T-helper 1 cell treated with Interleukin-12 subunit alpha and Interleukin-12 subunit beta and Interleukin-4 antibody, amounts not matched to agents 30 ng/mL and 1 ng/mL, for 36 hours (primary cell): ENCODE data around the gene POM121. TPM values are rescaled to one million over a fixed set of nuclear protein-coding genes. Genes with fewer than 3 reads are reported as not detected.
"Not testable (repeated sequence)": the region's sequence is repeated elsewhere in the genome, so short reads cannot be mapped to it uniquely, and the experiment has no call there.

Source experiments
- intact Hi-C: fragments of 100-400 bp; cut with micrococcal nuclease; formaldehyde crosslinking; loops from one replicate; pipeline ENCODE4 v1.15.1; 2024
- total RNA-seq: library from RNA; stranded (reverse); gene quantifications from 2 replicates; pipeline ENCODE4 v1.2.3, GENCODE V29; 2022

The POM121 gene
- total RNA-seq, result 56.9 and 58.3 TPM in 2 replicates

GRCh38 chr7:72924733-72925545 lies at the start of gene POM121:
POM121 (plus strand) TSS chr7:72925095; CDS start chr7:72925122, 27 bp downstream.
- intact Hi-C loops, result loop anchor here (1.0 to 10.0 kb wide), 3 partner anchors 10 to 810 kb away; partner anchors contain the start of genes ABHD11 and TYW1B

- intact Hi-C loops, result not testable (repeated sequence)
Observed at GRCh38 chr7:72879079-72879736, 45.7 kb upstream of the POM121 start.

GRCh38 chr7:72879737-72880215 lies 45.1 kb upstream of the POM121 start:
- intact Hi-C loops, result loop anchor here (2.0 kb wide), 1 partner anchor 35 kb away; no protein-coding TSS in a partner anchor

GRCh38 chr7:72891750-72892149 lies 33.1 kb upstream of the POM121 start:
- intact Hi-C loops, result not testable (repeated sequence)

GRCh38 chr7:72904740-72905139 lies 20.2 kb upstream of the POM121 start:
- intact Hi-C loops, result not testable (repeated sequence)

GRCh38 chr7:72908422-72908821 lies 16.5 kb upstream of the POM121 start:
- intact Hi-C loops, result not testable (repeated sequence)

GRCh38 chr7:72911395-72911794 lies 13.5 kb upstream of the POM121 start:
- intact Hi-C loops, result not testable (repeated sequence)

GRCh38 chr7:72913750-72914149 lies 11.1 kb upstream of the POM121 start:
- intact Hi-C loops, result loop anchor here (2.0 kb wide), 2 partner anchors 33 to 85 kb away; partner anchors contain the start of gene TYW1B

- intact Hi-C loops, result loop anchor here (1.0 to 2.0 kb wide), 3 partner anchors 9 to 86 kb away; partner anchors contain the start of gene TYW1B
Observed at GRCh38 chr7:72914756-72915525, 10.0 kb upstream of the POM121 start.

- intact Hi-C loops, result no loop called here
Observed at GRCh38 chr7:72919256-72919775, 5.6 kb upstream of the POM121 start.

- intact Hi-C loops, result loop anchor here (1.0 to 10.0 kb wide), 3 partner anchors 9 to 810 kb away; partner anchors contain the start of genes ABHD11 and TYW1B
Observed at GRCh38 chr7:72924386-72924732, 536 bp upstream of the POM121 start.

- intact Hi-C loops, result loop anchor here (10.0 kb wide), 1 partner anchor 809 kb away; the partner anchor contains the start of gene ABHD11
Observed at GRCh38 chr7:72925546-72926120, 738 bp downstream of the POM121 start.

GRCh38 chr7:72927791-72928190 lies 2.9 kb downstream of the POM121 start:
- intact Hi-C loops, result loop anchor here (10.0 kb wide), 1 partner anchor 807 kb away; the partner anchor contains the start of gene ABHD11

- intact Hi-C loops, result loop anchor here (10.0 kb wide), 1 partner anchor 807 kb away; the partner anchor contains the start of gene ABHD11
Observed at GRCh38 chr7:72928216-72928615, 3.3 kb downstream of the POM121 start.

GRCh38 chr7:72942022-72942705 lies 17.3 kb downstream of the POM121 start:
- intact Hi-C loops, result not testable (repeated sequence)

GRCh38 chr7:72942956-72943355 lies 18.1 kb downstream of the POM121 start:
- intact Hi-C loops, result not testable (repeated sequence)

- intact Hi-C loops, result not testable (repeated sequence)
Observed at GRCh38 chr7:72944937-72945336, 20.0 kb downstream of the POM121 start.

- intact Hi-C loops, result not testable (repeated sequence)
Observed at GRCh38 chr7:72945597-72945996, 20.7 kb downstream of the POM121 start.

- intact Hi-C loops, result not testable (repeated sequence)
Observed at GRCh38 chr7:72946130-72946745, 21.3 kb downstream of the POM121 start.
